Activated naive CD4-positive, alpha-beta T cell treated with anti-CD3 and anti-CD28 coated beads, Interleukin-2, amount 50 U/mL, for 16 hours (primary cell): Measurements from ENCODE around the gene CNBD2.
"Not testable (repeated sequence)": the region's sequence is repeated elsewhere in the genome, so short reads cannot be mapped to it uniquely, and the experiment has no call there.

Source experiments
- DNase-seq: peaks from one replicate; pipeline ENCODE4 v3.0.0-alpha.2; 2020

CNBD2 gene

GRCh38 chr20:35967979-35968640, at the start of gene CNBD2:
Gene CNBD2 (plus strand): TSS chr20:35968590. CDS start chr20:35968763, 173 bp downstream.
- no peak for DNase-seq

- no peak for DNase-seq
Observed at GRCh38 chr20:35920523-35920922, 47.9 kb upstream of the CNBD2 start.

GRCh38 chr20:35929301-35929700, 39.1 kb upstream of the CNBD2 start:
- no peak for DNase-seq

- no peak for DNase-seq
Observed at GRCh38 chr20:35934050-35934449, 34.3 kb upstream of the CNBD2 start.

- no peak for DNase-seq
Observed at GRCh38 chr20:35939264-35939663, 29.1 kb upstream of the CNBD2 start.

GRCh38 chr20:35941620-35942019, 26.8 kb upstream of the CNBD2 start:
- DNase-seq, result no peak

- no peak for DNase-seq
Observed at GRCh38 chr20:35942243-35942642, 26.1 kb upstream of the CNBD2 start.

- DNase-seq, result peak; percentile 25
Observed at GRCh38 chr20:35947489-35947888, 20.9 kb upstream of the CNBD2 start.

GRCh38 chr20:35947907-35948306, 20.5 kb upstream of the CNBD2 start:
- no peak for DNase-seq

- no peak for DNase-seq
Observed at GRCh38 chr20:35950093-35950492, 18.3 kb upstream of the CNBD2 start.

GRCh38 chr20:35952080-35952479, 16.3 kb upstream of the CNBD2 start:
- DNase-seq, result not testable (repeated sequence)

- no peak for DNase-seq
Observed at GRCh38 chr20:35952480-35953386, 15.7 kb upstream of the CNBD2 start.

- peak; percentile 68 for DNase-seq
Observed at GRCh38 chr20:35953387-35954199, 14.8 kb upstream of the CNBD2 start.

GRCh38 chr20:35954200-35954906, 14.0 kb upstream of the CNBD2 start, which contains the start of gene SCAND1:
Gene SCAND1 (minus strand): TSS chr20:35954502. CDS start chr20:35954284, 218 bp downstream.
- peak; percentile 98 for DNase-seq

GRCh38 chr20:35954907-35955251, 13.5 kb upstream of the CNBD2 start:
- no peak for DNase-seq

GRCh38 chr20:35956616-35957015, 11.8 kb upstream of the CNBD2 start:
- DNase-seq, result no peak

- not testable (repeated sequence) for DNase-seq
Observed at GRCh38 chr20:35959291-35959690, 9.1 kb upstream of the CNBD2 start.

- DNase-seq, result no peak
Observed at GRCh38 chr20:35963878-35964277, 4.5 kb upstream of the CNBD2 start.

GRCh38 chr20:35968930-35969329, 540 bp downstream of the CNBD2 start:
- DNase-seq, result no peak

- no peak for DNase-seq
Observed at GRCh38 chr20:35971981-35972380, 3.6 kb downstream of the CNBD2 start.

- no peak for DNase-seq
Observed at GRCh38 chr20:35972462-35972861, 4.1 kb downstream of the CNBD2 start.

GRCh38 chr20:35974256-35974655, 5.9 kb downstream of the CNBD2 start:
- DNase-seq, result no peak
